K562 (cell line): ENCODE data around the gene ALDOB. TPM values are rescaled to one million over a fixed set of nuclear protein-coding genes. Genes with fewer than 3 reads are reported as not detected.

Source experiments
- BRD4 ChIP-seq: fragments of 200-600 bp; sonication (generic); IDR thresholded peaks from 2 replicates; pipeline ENCODE4 v1.6.1; 2017; ENCODE audit warnings: inconsistent platforms
- EZH2 ChIP-seq: IDR thresholded peaks from 2 replicates; pipeline ENCODE4 v1.6.1; 2012; ENCODE audit warnings: low read depth, mild to moderate bottlenecking, inconsistent platforms, low read length, borderline replicate concordance
- GMEB1 ChIP-seq: fragments of 250-450 bp; sonication (Bioruptor Pico); IDR thresholded peaks from 2 replicates; pipeline ENCODE4 v1.4.0; 2020; ENCODE audit warnings: mild to moderate bottlenecking
- IFI16 ChIP-seq: fragments of 250-450 bp; sonication (Bioruptor Pico); IDR thresholded peaks from 2 replicates; pipeline ENCODE4 v2.1.2; 2022; ENCODE audit warnings: mild to moderate bottlenecking, inconsistent platforms
- MYBL2 ChIP-seq, 2 experiments: fragments of 450-650 bp in 1 of 2; sonication (generic) in 1 of 2; formaldehyde crosslinking in 1 of 2; IDR thresholded peaks; 2 replicates each; pipeline versions ENCODE4 v1.6.1 to v1.8.1; 2017 to 2022; ENCODE audit warnings: borderline replicate concordance in 1 of 2, inconsistent platforms in 1 of 2, low read depth in 1 of 2, mild to moderate bottlenecking in 1 of 2, missing genetic modification reagents in 1 of 2, moderate library complexity in 1 of 2
- NFE2 ChIP-seq: IDR thresholded peaks from 2 replicates; pipeline ENCODE4 v1.6.1; 2014; ENCODE audit warnings: antibody characterized with exemption, low read depth
- NRF1 ChIP-seq, 2 experiments: fragments of 450-650 bp; IDR thresholded peaks in 1 of 2; conservative IDR thresholded peaks in 1 of 2; 2 replicates each; pipeline ENCODE4 v1.6.1; 2014; ENCODE audit warnings: mild to moderate bottlenecking in 2 of 2
- RNF219 ChIP-seq: fragments of 250-450 bp; sonication (Bioruptor Pico); IDR thresholded peaks from 2 replicates; pipeline ENCODE4 v1.5.0; 2022; ENCODE audit warnings: mild to moderate bottlenecking
- SIN3B ChIP-seq: fragments of 450-650 bp; IDR thresholded peaks from 2 replicates; pipeline ENCODE4 v1.6.1; 2017; ENCODE audit warnings: low read depth, mild to moderate bottlenecking, moderate library complexity
- SMARCB1 ChIP-seq: IDR thresholded peaks from 2 replicates; pipeline ENCODE4 v1.6.1; 2011; ENCODE audit warnings: improper control_type of control experiment, low read depth; ENCODE audit not compliant: insufficient read length
- SMARCE1 ChIP-seq: fragments of 450-650 bp; IDR thresholded peaks from 2 replicates; pipeline ENCODE4 v1.7.1; 2016; ENCODE audit warnings: mild to moderate bottlenecking
- STAT6 ChIP-seq: sonication (generic); formaldehyde crosslinking; IDR thresholded peaks from 2 replicates; pipeline ENCODE4 v1.8.1; 2023; ENCODE audit warnings: mild to moderate bottlenecking, missing genetic modification reagents
- ZFX ChIP-seq: sonication (generic); formaldehyde crosslinking; IDR thresholded peaks from 2 replicates; pipeline ENCODE4 v1.8.0; 2022; ENCODE audit warnings: mild to moderate bottlenecking, missing genetic modification reagents, moderate library complexity
- ZNF133 ChIP-seq: fragments of 250-450 bp; sonication (Bioruptor Pico); IDR thresholded peaks from 2 replicates; pipeline ENCODE4 v1.4.0; 2020; ENCODE audit warnings: mild to moderate bottlenecking
- polyA plus RNA-seq, 8 experiments: library from polyadenylated mRNA; depleted of rRNA in 4 of 8; stranded (reverse) in 5 of 8; unstranded in 3 of 8; fragments of >200 nt; fragmentation: Nextera tagmentation in 2 of 8; fragmentation: Illumina TruSeq in 1 of 8; extraction: Ambion mirVana in 2 of 8; extraction: Trizol in 1 of 8; gene quantifications; 2 replicates each; pipeline versions ENCODE4 v1.2.1 to v1.2.3, GENCODE V29; 2011 to 2014; ENCODE audit warnings: inconsistent platforms in 1 of 8, missing spikeins in 1 of 8
- total RNA-seq, 7 experiments: library from RNA; depleted of rRNA in 6 of 7; stranded (reverse); fragments of >200 nt in 6 of 7; fragmentation: Illumina TruSeq in 2 of 7; extraction: Trizol in 2 of 7; gene quantifications; 2 replicates each; pipeline versions ENCODE4 v1.2.1 to v1.2.3, GENCODE V29; 2011 to 2021; ENCODE audit warnings: low replicate concordance in 1 of 7
- TF ChIP-seq, protein P1 (sequence below): fragments of 450-650 bp; IDR thresholded peaks from 2 replicates; pipeline ENCODE4 v1.6.1; 2017; ENCODE audit warnings: antibody characterized with exemption
- TF ChIP-seq, protein P2 (sequence below): fragments of 250-450 bp; sonication (Bioruptor Pico); IDR thresholded peaks from 2 replicates; pipeline ENCODE4 v1.5.0; 2021

ALDOB gene
- total and polyA plus RNA-seq, 9 of the 15 experiments (the other 6 are each of a cell fraction or from before 2014, with no cell fraction given), result 0.80 TPM; not detected in 8

GRCh38 chr9:101398068-101398929 lies 37.3 kb downstream of the ALDOB start, which contains the start of the genes MRPL50 and ZNF189 (continued):
- TF ChIP-seq ZNF133 (no peak), NRF1 (conservative IDR thresholded peaks at IDR 0.05 in 1 of 2, IDR thresholded peaks at IDR 0.05 in 1 of 2) (peak; percentile 72 to 79), GMEB1 (peak; percentile 88), RNF219 (CRISPR knock-in tag) (no peak), SMARCB1 (no peak), SMARCE1 (no peak), MYBL2 (IDR thresholded peaks at IDR 0.05; ENCODE audit: low read depth) (no peak), MYBL2 (CRISPR knock-in tag; IDR thresholded peaks at IDR 0.05; ENCODE audit: borderline replicate concordance) (no peak), NFE2 (no peak), ZFX (CRISPR knock-in tag) (0 out of 2 replicates have a peak, but pooled peaks have one; percentile 78), EZH2 (no peak), STAT6 (CRISPR knock-in tag) (no peak), SIN3B (peak; percentile 63), IFI16 (CRISPR knock-in tag) (no peak), BRD4 (no peak)
- TF ChIP-seq, protein P1, sequence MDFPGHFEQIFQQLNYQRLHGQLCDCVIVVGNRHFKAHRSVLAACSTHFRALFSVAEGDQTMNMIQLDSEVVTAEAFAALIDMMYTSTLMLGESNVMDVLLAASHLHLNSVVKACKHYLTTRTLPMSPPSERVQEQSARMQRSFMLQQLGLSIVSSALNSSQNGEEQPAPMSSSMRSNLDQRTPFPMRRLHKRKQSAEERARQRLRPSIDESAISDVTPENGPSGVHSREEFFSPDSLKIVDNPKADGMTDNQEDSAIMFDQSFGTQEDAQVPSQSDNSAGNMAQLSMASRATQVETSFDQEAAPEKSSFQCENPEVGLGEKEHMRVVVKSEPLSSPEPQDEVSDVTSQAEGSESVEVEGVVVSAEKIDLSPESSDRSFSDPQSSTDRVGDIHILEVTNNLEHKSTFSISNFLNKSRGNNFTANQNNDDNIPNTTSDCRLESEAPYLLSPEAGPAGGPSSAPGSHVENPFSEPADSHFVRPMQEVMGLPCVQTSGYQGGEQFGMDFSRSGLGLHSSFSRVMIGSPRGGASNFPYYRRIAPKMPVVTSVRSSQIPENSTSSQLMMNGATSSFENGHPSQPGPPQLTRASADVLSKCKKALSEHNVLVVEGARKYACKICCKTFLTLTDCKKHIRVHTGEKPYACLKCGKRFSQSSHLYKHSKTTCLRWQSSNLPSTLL, result no peak
- TF ChIP-seq, protein P2, sequence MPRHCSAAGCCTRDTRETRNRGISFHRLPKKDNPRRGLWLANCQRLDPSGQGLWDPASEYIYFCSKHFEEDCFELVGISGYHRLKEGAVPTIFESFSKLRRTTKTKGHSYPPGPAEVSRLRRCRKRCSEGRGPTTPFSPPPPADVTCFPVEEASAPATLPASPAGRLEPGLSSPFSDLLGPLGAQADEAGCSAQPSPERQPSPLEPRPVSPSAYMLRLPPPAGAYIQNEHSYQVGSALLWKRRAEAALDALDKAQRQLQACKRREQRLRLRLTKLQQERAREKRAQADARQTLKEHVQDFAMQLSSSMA (CRISPR knock-in tag), result no peak
